GM15510 (cell line): ENCODE results near the gene ZFP36.
A peak's percentile ranks its signal among the peaks of the same experiment; 100 is the strongest.

ENCODE experiments used
- POLR2A ChIP-seq: IDR thresholded peaks from 3 replicates; pipeline ENCODE4 v1.6.1; 2011; ENCODE audit warnings: borderline replicate concordance; ENCODE audit not compliant: insufficient read length; ENCODE audit errors: extremely low read depth

ZFP36 gene

DNA sequence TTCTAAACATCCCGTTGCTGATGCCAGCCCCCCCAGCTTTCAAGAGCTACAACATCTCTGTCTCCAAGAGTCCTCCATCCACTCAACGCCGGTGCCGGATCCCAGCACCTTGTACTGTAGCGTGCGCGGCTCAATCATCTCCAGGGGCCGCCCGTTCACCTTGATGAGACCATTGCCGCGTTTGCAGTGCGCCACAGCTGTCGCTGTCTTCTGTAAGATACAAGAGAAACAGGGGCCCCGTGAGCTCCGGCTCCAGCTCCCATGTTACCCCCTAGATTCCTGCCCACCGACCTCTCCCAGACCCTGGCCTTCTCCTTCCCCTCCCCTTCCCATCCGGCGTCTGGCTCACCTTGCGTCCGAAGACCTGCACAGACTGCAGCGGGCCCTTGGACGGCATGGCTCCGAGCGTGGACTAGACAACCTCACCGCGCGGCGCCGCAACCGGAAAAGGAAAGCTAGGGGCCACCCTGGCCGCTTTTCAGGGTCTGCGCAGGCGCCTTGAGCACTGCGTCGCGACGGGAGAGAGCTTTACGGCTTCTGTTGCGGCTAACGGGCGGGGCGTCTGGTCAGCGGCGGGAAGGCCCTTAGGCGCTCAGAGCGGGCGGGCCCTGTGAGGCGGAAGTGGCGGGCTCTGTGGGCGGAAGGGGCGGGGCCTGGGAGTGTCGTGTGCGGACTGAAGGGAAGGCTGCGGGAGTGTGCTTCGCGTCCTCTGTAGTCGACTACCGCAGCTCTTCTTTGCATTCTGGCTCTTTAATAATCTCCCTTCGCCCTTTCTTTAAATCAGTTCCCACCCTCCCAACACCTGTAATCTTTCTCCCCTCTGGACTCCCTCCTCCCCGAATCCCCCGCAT is 29.1 kb downstream of the ZFP36 start, which contains the start of gene RPS16:
Gene RPS16, minus strand, starts transcription at position 451 of the 851 bp plus-strand sequence. Its CDS starts 54 bp downstream, at position 397.
- TF ChIP-seq POLR2A = peak; percentile 96

DNA sequence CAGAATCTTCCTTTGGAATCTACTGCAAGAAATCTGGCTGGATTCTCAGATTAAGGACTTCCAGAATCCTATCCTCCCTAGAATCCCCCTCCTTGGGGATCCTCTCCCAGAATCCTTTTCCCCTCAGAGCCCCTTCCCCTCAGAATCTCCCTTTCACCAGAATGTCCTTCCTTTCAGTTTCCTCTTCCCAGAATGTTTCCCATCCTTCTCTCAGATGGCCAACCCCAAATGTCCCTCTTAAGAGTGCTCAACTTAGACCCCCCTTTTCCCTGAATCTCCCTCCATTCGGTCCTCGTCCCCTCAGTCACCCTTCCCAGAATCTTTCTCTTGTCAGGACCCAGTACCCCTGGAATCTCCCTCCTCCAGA is 29.7 kb downstream of the ZFP36 start:
- no peak for TF ChIP-seq POLR2A

GRCh38 chr19:39438270-39438934 is 31.8 kb downstream of the ZFP36 start:
- no peak for TF ChIP-seq POLR2A

- TF ChIP-seq POLR2A = no peak
Observed at GRCh38 chr19:39444598-39445195, 38.0 kb downstream of the ZFP36 start.

DNA sequence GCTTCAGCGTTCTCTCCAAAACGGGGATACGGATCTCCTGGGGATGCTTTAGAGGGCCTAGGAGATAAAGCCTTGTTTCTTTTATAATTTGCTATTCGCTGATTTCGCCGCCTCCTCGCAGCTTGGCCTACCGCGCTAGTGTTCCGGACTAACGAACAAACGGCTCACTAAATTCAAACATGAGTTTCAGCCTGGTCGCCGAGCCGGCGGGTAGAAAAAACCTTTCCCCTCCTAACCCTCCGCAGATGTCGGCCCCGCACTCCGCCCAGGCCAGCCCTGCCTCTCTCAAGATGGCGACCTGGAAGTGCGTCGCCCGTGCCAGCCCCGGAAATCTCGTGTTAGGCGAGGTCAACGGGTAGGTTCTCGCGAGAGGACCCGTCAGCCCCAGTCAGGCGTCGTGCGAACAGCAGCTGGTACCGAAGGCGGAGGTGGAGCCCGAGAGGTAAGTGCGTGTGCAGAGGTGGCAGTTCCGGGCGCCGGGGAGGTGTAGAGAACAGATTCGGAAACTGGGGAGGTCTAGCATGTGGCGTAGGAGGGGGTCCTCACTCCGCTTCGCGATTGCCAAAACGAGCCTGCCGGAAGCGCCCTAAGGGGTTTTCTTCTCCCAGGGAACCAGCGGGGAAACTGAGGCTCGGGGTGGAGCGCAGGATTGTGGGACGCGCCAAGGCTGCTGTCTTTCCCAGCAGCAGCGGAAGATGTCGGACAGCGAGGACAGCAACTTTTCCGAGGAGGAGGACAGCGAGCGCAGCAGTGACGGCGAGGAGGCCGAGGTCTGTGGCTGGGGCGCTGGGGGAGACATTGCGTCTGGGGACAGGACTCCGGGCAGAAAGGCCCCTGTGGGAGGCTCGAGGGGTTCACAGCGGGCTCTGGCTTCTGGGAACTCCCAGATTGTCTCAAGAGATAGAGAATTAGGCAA is 38.8 kb downstream of the ZFP36 start, which contains the start of gene SUPT5H:
Gene SUPT5H, plus strand, starts transcription at position 387 of the 916 bp plus-strand sequence. Its CDS starts 309 bp downstream, at position 696.
- peak; percentile 90 for TF ChIP-seq POLR2A

GRCh38 chr19:39446365-39447084 is 39.9 kb downstream of the ZFP36 start:
- no peak for TF ChIP-seq POLR2A

GRCh38 chr19:39448271-39448670 is 41.6 kb downstream of the ZFP36 start:
- no peak for TF ChIP-seq POLR2A

DNA sequence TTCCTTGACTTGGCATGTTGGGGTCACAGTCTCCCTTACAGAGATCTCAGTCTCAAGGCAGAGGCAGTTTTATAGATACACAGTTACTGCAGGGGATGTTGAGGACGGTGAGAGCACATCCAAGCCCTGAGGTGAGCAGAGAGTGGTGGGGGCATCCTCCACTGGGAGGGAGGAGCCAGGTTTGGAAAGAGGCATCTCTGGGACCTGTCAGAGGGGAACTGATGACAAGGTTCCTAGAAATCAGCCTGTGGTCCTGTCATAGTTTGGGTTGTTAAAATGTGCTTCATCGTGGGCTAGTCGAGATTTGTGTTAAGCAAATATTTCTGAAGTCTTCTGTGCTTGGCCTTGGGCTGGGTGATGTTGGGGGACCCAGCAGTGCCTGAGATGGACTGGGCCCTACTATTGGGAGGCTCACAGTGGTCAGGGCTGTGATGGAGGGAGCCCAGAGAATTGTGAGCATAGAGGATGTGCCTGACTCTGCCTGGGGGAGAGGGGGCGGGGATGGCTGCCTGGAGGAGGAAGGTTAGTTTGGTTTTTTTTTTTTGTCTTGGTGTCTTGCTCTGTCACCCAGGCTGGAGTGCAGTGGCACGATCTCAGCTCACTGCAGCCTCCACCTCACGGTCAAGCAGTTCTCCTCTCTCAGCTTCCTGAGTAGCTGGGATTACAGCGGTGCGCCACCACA is 42.6 kb downstream of the ZFP36 start:
- TF ChIP-seq POLR2A = no peak
